GM12873 (cell line): ENCODE results near the gene H6PD.

Experiments
- CTCF ChIP-seq: IDR thresholded peaks from 2 replicates; pipeline ENCODE4 v1.5.1; 2012; ENCODE audit warnings: low read depth, mild to moderate bottlenecking, moderate library complexity, low read length, control low read depth; ENCODE audit not compliant: insufficient read depth; ENCODE audit errors: missing control alignments

H6PD gene

GRCh38 chr1:9263276-9263855 lies 28.8 kb downstream of the H6PD start:
- TF ChIP-seq CTCF = no peak

- TF ChIP-seq CTCF = no peak
Measured at GRCh38 chr1:9263984-9264872, 29.7 kb downstream of the H6PD start.

GRCh38 chr1:9265037-9265436 lies 30.5 kb downstream of the H6PD start:
- no peak for TF ChIP-seq CTCF

- no peak for TF ChIP-seq CTCF
Measured at GRCh38 chr1:9265968-9266367, 31.4 kb downstream of the H6PD start.

- no peak for TF ChIP-seq CTCF
Measured at GRCh38 chr1:9267352-9267686, 32.7 kb downstream of the H6PD start.

- no peak for TF ChIP-seq CTCF
Measured at GRCh38 chr1:9267827-9268581, 33.4 kb downstream of the H6PD start.

- TF ChIP-seq CTCF = no peak
Measured at GRCh38 chr1:9269078-9269501, 34.5 kb downstream of the H6PD start.
